ENCODE measurements around the gene MRPL24. TPM values are rescaled to one million over a fixed set of nuclear protein-coding genes. Genes with fewer than 3 reads are reported as not detected.

Gene MRPL24
- total RNA-seq, 2 donors from 2014 or later = 45.8 to 50.5 TPM

DNA sequence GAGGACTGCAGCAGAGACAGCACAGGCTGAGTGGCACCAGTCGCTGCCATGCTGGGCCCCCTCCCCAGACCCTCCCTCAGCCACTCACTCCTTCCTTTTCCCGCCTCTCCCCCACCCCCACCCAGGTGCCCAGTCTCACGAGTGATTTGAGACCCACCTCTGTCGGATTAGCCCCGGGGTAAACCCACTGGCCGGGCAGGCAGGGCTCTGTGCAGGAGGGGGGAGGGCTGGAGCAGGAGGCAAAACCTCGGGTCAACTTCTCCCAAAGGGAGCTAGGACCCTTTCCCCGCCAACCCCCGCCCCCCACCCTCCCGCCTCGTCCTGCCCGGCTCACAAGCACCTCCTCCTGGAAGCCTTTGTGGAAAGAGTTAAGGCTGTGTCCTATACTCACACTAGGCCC is 3.5 kb upstream of the MRPL24 start:
- Histone ChIP-seq H3K9me3 (no peaks in the 10 kb centered on the region), H3K4me3 (no peak overlapping the region), H3K4me1 (peaks cover 0 to 69% of the 10 kb centered on the region in 2 donors), H3K36me3 (peaks cover 33% of the 10 kb centered on the region), H3K27ac (peak overlapping the region in 1 of 2 donors; percentile 96), H3K27me3 (no peaks in the 10 kb centered on the region)
- no peak for TF ChIP-seq CTCF (IDR thresholded peaks at IDR 0.05)
- DNase-seq (ENCODE audit: low spot score) = no peak

DNA sequence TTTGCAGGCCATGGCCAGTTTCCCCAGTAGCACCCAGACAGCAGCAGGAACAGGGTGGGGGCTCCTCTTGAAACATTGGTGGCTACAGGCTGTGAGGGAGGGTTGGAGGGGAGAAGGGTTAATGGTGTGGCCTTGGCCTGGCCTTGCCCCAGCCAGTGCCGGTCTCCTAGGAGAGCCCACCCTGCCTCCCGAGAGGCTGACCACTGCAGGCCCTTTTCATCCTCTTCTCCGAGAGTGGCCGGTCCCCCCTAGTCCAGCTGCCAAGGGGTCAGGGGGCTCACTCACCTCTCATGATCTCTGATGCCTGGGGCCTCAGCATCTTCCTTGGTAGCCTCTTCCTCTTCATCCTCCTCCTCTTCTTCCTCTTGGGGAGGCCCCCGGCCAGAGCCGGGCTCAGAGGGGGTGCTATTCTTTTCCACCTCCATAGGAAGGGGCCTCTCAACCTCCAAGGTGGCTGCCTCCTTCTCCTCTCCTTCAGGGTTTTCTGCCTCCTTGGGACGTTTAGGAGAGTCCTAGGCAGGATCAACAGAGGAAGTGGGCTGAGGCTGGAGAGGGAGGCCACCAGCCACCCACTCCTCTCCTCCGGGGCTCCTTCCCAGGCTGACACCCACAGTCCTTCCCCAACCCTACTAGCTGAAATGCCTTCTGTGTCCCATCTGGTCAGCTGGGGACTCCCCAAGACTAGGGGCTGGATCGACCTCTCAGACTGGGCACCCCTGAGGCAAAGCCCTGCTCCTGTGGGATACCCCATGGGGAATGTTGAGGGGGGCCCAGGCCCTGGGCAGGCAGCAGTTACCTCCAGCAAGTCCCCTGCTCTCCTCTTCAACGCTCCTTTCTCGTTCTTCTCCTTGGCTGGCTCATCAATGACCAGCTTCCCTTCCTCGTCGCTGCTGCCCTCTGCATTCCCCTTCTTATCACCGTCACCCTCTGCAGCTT is 2.7 kb upstream of the MRPL24 start:
- TF ChIP-seq CTCF (IDR thresholded peaks at IDR 0.05) = no peak
- H3K36me3 ChIP-seq = peaks cover 33% of the 10 kb centered on the region
- no peak for DNase-seq (ENCODE audit: low spot score)
- no peaks in the 10 kb centered on the region for H3K27me3 ChIP-seq
- H3K4me1 ChIP-seq = peaks cover 0 to 62% of the 10 kb centered on the region in 2 donors
- no peaks in the 10 kb centered on the region for H3K9me3 ChIP-seq
- H3K4me3 ChIP-seq = no peak overlapping the region
- H3K27ac ChIP-seq = peak overlapping the region in 1 of 2 donors; percentile 96

- no peak for TF ChIP-seq CTCF (IDR thresholded peaks at IDR 0.05)
- H3K4me3 ChIP-seq = no peak overlapping the region
- peaks cover 33% of the 10 kb centered on the region for H3K36me3 ChIP-seq
- no peaks in the 10 kb centered on the region for H3K9me3 ChIP-seq
- no peak for DNase-seq (ENCODE audit: low spot score)
- H3K27ac ChIP-seq = no peak overlapping the region
- H3K4me1 ChIP-seq = peaks cover 0 to 54% of the 10 kb centered on the region in 2 donors
- no peaks in the 10 kb centered on the region for H3K27me3 ChIP-seq
Measured at GRCh38 chr1:156742801-156743200, 1.9 kb upstream of the MRPL24 start.

DNA sequence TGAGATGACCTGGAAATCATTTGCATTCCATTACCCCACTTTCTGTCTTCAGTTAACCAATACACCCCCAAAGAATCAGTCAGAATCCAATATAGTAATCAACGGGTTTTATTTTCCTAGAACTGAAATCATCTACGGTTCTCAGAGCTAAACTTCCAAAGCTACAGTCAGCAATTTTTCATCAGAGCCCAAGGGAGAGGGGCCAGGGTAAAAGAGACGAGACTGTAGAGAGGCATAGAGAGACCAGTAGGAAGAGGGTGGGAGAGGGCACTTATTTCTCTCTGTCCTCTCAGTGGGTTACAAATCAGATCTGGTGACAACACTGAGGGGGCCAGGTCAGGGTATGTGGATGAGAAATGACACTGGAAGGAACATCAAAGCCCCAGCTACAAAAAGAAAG is 1.1 kb upstream of the MRPL24 start:
- no peak overlapping the region for H3K4me3 ChIP-seq
- H3K9me3 ChIP-seq = no peaks in the 10 kb centered on the region
- no peak for DNase-seq (ENCODE audit: low spot score)
- peaks cover 36% of the 10 kb centered on the region for H3K36me3 ChIP-seq
- peaks cover 0 to 48% of the 10 kb centered on the region in 2 donors for H3K4me1 ChIP-seq
- no peaks in the 10 kb centered on the region for H3K27me3 ChIP-seq
- no peak for TF ChIP-seq CTCF (IDR thresholded peaks at IDR 0.05)
- peak overlapping the region; percentile 78 to 83 for H3K27ac ChIP-seq

- Histone ChIP-seq H3K27ac (peak overlapping the region; percentile 78 to 83), H3K4me1 (peaks cover 0 to 43% of the 10 kb centered on the region in 2 donors), H3K27me3 (no peaks in the 10 kb centered on the region), H3K9me3 (no peaks in the 10 kb centered on the region), H3K4me3 (peak overlapping the region in 1 of 2 donors; percentile 81), H3K36me3 (peaks cover 41% of the 10 kb centered on the region)
- DNase-seq (ENCODE audit: low spot score) = no peak
- TF ChIP-seq CTCF (IDR thresholded peaks at IDR 0.05) = no peak
Measured at GRCh38 chr1:156741481-156741983, 644 bp upstream of the MRPL24 start.

Measured in right atrium auricular region (tissue), 2 donors.